HepG2 (cell line): ENCODE data around the gene RHEBL1. TPM values are rescaled to one million over a fixed set of nuclear protein-coding genes. Genes with fewer than 3 reads are reported as not detected.

Source experiments
- AGO2 ChIP-seq: fragments of 200-400 bp; formaldehyde crosslinking; optimal IDR thresholded peaks from 2 replicates; pipeline ENCODE3; 2017; ENCODE audit warnings: mild to moderate bottlenecking, low read depth, low read length, moderate library complexity
- AKAP8 ChIP-seq: sonication (generic); formaldehyde crosslinking; IDR thresholded peaks from 2 replicates; pipeline ENCODE4 v1.5.1; 2020; ENCODE audit warnings: mild to moderate bottlenecking, missing genetic modification reagents
- ARHGAP35 ChIP-seq: sonication (generic); formaldehyde crosslinking; IDR thresholded peaks from 2 replicates; pipeline ENCODE4 v1.9.0; 2022; ENCODE audit warnings: mild to moderate bottlenecking, inconsistent platforms, moderate library complexity, missing genetic modification reagents, borderline replicate concordance
- CCAR2 ChIP-seq: fragments of 200-400 bp; formaldehyde crosslinking; optimal IDR thresholded peaks from 2 replicates; pipeline ENCODE3; 2018; ENCODE audit warnings: low read depth, mild to moderate bottlenecking, low read length, moderate library complexity
- CREM ChIP-seq, 2 experiments: sonication (generic) in 1 of 2; formaldehyde crosslinking in 1 of 2; IDR thresholded peaks; 2 replicates each; pipeline versions ENCODE4 v1.4.0 to v1.6.1; 2016 to 2020; ENCODE audit warnings: antibody characterized with exemption in 1 of 2, mild to moderate bottlenecking in 1 of 2, missing genetic modification reagents in 1 of 2
- GABPB1 ChIP-seq: IDR thresholded peaks from 2 replicates; pipeline ENCODE4 v1.6.1; 2016; ENCODE audit warnings: mild to moderate bottlenecking, missing genetic modification reagents, moderate library complexity, missing compliant biosample characterization
- NFYC ChIP-seq: IDR thresholded peaks from 2 replicates; pipeline ENCODE4 v1.6.1; 2016; ENCODE audit warnings: missing genetic modification reagents, missing compliant biosample characterization
- SIX4 ChIP-seq: sonication (generic); formaldehyde crosslinking; IDR thresholded peaks from 2 replicates; pipeline ENCODE4 v1.4.0; 2020; ENCODE audit warnings: missing genetic modification reagents
- ZC3H13 ChIP-seq: sonication (generic); formaldehyde crosslinking; IDR thresholded peaks from 2 replicates; pipeline ENCODE4 v1.8.1; 2023; ENCODE audit warnings: mild to moderate bottlenecking, missing genetic modification reagents, moderate library complexity
- ZKSCAN1 ChIP-seq: fragments of 150-350 bp; IDR thresholded peaks from 2 replicates; pipeline ENCODE4 v1.6.1; 2014; ENCODE audit warnings: low read length
- ZMAT3 ChIP-seq: sonication (generic); formaldehyde crosslinking; conservative IDR thresholded peaks from 2 replicates; pipeline ENCODE4 v1.7.0; 2021; ENCODE audit warnings: missing genetic modification reagents
- ZSCAN31 ChIP-seq: sonication (generic); formaldehyde crosslinking; IDR thresholded peaks from 2 replicates; pipeline ENCODE4 v1.5.0; 2020; ENCODE audit warnings: low read depth, mild to moderate bottlenecking, missing genetic modification reagents
- polyA plus RNA-seq, 8 experiments: library from polyadenylated mRNA; depleted of rRNA in 3 of 8; stranded (reverse) in 7 of 8; unstranded in 1 of 8; fragments of >200 nt; fragmentation: Illumina TruSeq in 4 of 8; extraction: Trizol in 4 of 8; gene quantifications; 2 replicates each; pipeline versions ENCODE4 v1.2.1 to v1.2.3, GENCODE V29; 2011 to 2016; ENCODE audit warnings: low read depth in 4 of 8, missing spikeins in 1 of 8, mixed read lengths in 1 of 8; ENCODE audit not compliant: insufficient read depth in 1 of 8
- total RNA-seq, 5 experiments: library from RNA; depleted of rRNA; stranded (reverse); fragments of >200 nt; fragmentation: Illumina TruSeq; extraction: Trizol; gene quantifications; 2 replicates each; pipeline ENCODE4 v1.2.3, GENCODE V29; 2016; ENCODE audit warnings: low read depth in 1 of 5
- TF ChIP-seq, protein P1 (sequence below): IDR thresholded peaks from 2 replicates; pipeline ENCODE4 v1.6.1; 2012; ENCODE audit warnings: low read depth, low read length, improper control_type of control experiment
- TF ChIP-seq, protein P2 (sequence below): sonication (generic); formaldehyde crosslinking; IDR thresholded peaks from 2 replicates; pipeline ENCODE4 v1.5.1; 2020; ENCODE audit warnings: missing genetic modification reagents, mild to moderate bottlenecking, borderline replicate concordance
- TF ChIP-seq, protein P3 (sequence below): sonication (generic); formaldehyde crosslinking; IDR thresholded peaks from 2 replicates; pipeline ENCODE4 v1.8.0; 2022; ENCODE audit warnings: missing genetic modification reagents, mild to moderate bottlenecking, borderline replicate concordance

Gene RHEBL1
- total and polyA plus RNA-seq, 2 of the 13 experiments (the other 11 are each of a cell fraction or from before 2014, with no cell fraction given): 1.4 to 2.5 TPM

DNA sequence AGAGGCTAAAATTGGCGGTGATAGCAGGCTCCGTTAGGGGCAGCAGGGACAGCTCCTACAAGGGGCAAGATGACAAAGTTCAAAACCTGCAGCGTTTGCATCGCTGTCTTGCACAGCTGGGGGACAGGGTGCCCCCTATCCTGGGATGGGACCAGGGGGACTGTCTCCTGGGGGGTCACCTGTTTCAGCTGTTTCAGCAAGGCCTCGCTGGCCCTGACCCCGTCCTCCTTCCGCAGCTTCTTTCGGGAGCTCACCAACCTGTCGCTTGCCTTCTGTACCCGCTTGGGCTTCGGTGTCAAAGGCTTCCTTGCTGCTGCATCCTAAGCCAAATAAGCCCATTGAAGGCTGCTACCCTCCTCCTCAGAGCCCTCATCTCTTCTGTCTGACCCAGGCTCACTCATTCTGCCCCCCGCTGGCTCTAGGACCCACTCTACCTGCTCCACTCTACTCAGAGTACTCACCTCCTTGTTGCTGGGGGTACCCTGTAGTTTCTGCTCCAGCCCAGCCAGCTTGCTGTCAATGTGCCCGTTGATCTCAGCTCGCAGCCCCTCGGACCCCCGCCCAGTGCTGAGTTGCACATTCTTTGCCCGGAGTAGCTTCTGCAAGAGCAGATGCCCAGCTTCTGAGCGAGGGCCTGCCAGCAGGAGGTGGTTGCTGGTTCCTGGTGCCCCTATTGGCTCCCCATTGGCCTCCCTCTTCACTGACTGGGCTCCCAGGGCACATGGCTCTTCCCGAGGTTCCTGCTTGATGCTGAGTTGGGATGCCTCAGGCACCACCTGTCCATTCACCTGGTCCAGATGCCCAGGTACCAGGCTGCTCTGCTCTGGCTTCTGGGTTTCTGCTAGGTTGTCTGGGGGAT, 38.8 kb downstream of the RHEBL1 start (continued):
- no peak for TF ChIP-seq GABPB1 (CRISPR knock-in tag)
- TF ChIP-seq, protein P1, sequence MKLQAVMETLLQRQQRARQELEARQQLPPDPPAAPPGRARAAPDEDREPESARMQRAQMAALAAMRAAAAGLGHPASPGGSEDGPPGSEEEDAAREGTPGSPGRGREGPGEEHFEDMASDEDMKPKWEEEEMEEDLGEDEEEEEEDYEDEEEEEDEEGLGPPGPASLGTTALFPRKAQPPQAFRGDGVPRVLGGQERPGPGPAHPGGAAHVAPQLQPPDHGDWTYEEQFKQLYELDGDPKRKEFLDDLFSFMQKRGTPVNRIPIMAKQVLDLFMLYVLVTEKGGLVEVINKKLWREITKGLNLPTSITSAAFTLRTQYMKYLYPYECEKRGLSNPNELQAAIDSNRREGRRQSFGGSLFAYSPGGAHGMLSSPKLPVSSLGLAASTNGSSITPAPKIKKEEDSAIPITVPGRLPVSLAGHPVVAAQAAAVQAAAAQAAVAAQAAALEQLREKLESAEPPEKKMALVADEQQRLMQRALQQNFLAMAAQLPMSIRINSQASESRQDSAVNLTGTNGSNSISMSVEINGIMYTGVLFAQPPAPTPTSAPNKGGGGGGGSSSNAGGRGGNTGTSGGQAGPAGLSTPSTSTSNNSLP: no peak
- TF ChIP-seq, protein P2, sequence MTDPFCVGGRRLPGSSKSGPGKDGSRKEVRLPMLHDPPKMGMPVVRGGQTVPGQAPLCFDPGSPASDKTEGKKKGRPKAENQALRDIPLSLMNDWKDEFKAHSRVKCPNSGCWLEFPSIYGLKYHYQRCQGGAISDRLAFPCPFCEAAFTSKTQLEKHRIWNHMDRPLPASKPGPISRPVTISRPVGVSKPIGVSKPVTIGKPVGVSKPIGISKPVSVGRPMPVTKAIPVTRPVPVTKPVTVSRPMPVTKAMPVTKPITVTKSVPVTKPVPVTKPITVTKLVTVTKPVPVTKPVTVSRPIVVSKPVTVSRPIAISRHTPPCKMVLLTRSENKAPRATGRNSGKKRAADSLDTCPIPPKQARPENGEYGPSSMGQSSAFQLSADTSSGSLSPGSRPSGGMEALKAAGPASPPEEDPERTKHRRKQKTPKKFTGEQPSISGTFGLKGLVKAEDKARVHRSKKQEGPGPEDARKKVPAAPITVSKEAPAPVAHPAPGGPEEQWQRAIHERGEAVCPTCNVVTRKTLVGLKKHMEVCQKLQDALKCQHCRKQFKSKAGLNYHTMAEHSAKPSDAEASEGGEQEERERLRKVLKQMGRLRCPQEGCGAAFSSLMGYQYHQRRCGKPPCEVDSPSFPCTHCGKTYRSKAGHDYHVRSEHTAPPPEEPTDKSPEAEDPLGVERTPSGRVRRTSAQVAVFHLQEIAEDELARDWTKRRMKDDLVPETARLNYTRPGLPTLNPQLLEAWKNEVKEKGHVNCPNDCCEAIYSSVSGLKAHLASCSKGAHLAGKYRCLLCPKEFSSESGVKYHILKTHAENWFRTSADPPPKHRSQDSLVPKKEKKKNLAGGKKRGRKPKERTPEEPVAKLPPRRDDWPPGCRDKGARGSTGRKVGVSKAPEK (CRISPR knock-in tag): no peak
- no peak for TF ChIP-seq AKAP8 (CRISPR knock-in tag)
- TF ChIP-seq SIX4 (CRISPR knock-in tag): no peak
- no peak for TF ChIP-seq ZSCAN31 (CRISPR knock-in tag)
- TF ChIP-seq CREM (IDR thresholded peaks at IDR 0.05): no peak
- no peak for TF ChIP-seq CREM (CRISPR knock-in tag; IDR thresholded peaks at IDR 0.05)
- TF ChIP-seq, protein P3, sequence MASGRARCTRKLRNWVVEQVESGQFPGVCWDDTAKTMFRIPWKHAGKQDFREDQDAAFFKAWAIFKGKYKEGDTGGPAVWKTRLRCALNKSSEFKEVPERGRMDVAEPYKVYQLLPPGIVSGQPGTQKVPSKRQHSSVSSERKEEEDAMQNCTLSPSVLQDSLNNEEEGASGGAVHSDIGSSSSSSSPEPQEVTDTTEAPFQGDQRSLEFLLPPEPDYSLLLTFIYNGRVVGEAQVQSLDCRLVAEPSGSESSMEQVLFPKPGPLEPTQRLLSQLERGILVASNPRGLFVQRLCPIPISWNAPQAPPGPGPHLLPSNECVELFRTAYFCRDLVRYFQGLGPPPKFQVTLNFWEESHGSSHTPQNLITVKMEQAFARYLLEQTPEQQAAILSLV: no peak
- TF ChIP-seq CCAR2: no peak
- TF ChIP-seq AGO2: peak; percentile 46
- TF ChIP-seq ZKSCAN1: no peak
- no peak for TF ChIP-seq ARHGAP35 (CRISPR knock-in tag)
- no peak for TF ChIP-seq NFYC (CRISPR knock-in tag)
- TF ChIP-seq ZC3H13: peak; percentile 62
- TF ChIP-seq ZMAT3 (CRISPR knock-in tag): no peak
